ENCODE data around the gene STMND1. TPM values are rescaled to one million over a fixed set of nuclear protein-coding genes. Genes with fewer than 3 reads are reported as not detected.

STMND1 gene
- total RNA-seq, 2 experiments from 2014 or later = not detected

DNA sequence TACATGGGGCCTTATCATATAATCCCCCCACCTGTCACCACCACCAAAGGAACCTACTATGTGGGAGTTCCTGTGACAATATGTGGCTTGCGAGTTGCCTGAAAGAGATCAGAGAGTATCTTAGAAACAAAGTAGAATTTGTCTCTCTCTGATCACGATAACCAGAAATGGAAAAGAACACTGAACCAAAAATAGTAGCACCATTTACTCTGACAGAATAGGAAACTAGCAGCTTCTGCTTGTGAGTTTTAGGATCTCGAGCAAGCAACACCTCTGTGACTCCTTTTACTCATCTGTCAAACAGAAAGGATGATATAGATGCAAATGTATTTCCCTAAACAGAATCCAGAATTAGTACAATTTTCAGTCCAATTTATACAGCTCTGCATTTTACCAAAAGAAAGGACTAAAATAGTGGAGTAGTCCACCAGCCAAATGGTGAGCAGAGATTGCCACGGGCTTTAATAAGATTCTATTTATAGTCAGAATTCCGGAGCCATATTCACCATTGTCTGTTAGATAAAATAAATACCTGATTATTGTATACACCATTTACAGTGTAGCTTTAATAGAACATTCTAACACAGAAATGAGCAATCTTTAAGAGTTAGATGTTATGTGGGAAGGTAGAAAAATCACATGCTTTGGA lies 19.9 kb upstream of the STMND1 start:
- DNase-seq = no peak
- POLR2A ChIA-PET = no interaction called here
- Mint-ChIP-seq H3K36me3 (ENCODE audit: low read depth) (no peaks in the 10 kb centered on the region), H3K27ac (no peak overlapping the region), H3K4me1 (no peaks in the 10 kb centered on the region), H3K9me3 (no peaks in the 10 kb centered on the region), H3K27me3 (peaks cover 7% of the 10 kb centered on the region), H3K4me3 (no peak overlapping the region)
- CTCF ChIA-PET = no interaction called here

DNA sequence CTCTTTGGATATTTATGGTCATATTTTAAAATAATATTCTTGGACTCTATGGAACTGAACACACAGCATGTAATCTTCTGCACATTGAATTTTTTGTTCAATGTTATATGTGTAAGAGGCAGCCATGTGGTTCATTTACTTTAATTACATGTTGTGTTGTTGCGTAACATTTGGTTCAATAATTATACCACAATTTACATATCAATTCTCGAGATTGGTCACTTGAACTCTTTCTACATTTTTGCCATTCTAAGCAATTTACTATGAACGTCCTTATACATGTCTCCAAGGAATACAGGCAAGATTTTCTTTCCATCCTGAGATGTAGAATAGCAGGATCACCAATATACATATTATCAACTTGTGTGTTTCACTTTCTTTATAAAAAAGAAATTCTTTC lies 18.5 kb upstream of the STMND1 start:
- DNase-seq = no peak
- no peak overlapping the region for H3K4me3 Mint-ChIP-seq
- H3K4me1 Mint-ChIP-seq = no peaks in the 10 kb centered on the region
- no peaks in the 10 kb centered on the region for H3K36me3 Mint-ChIP-seq (ENCODE audit: low read depth)
- CTCF ChIA-PET = no interaction called here
- no peak overlapping the region for H3K27ac Mint-ChIP-seq
- H3K27me3 Mint-ChIP-seq = peaks cover 7% of the 10 kb centered on the region
- no peaks in the 10 kb centered on the region for H3K9me3 Mint-ChIP-seq
- POLR2A ChIA-PET = no interaction called here

DNA sequence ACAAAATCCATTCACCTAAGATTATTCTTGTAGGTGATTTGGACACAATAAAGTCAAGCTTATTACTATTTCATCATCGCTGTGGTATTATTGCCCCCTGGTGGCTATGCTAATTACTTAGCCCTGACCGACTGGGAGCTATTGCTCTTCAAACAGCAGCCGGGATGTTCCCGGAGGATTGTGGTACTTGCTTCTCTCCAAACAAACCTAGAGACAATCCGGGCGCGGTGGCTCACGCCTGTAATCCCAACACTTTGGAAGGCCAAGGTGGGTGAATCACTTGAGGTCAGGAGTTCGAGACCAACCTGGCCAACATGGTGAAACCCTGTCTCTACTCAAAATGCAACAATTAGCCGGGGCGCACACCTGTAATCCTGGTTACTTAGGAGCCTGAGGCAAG lies 15.4 kb upstream of the STMND1 start:
- Mint-ChIP-seq H3K27me3 (peaks cover 10% of the 10 kb centered on the region), H3K4me1 (no peaks in the 10 kb centered on the region), H3K27ac (no peak overlapping the region), H3K4me3 (no peak overlapping the region), H3K9me3 (no peaks in the 10 kb centered on the region), H3K36me3 (ENCODE audit: low read depth) (no peaks in the 10 kb centered on the region)
- CTCF ChIA-PET = interaction anchor here (0.6 to 2.1 kb wide), 6 partner anchors 9 to 678 kb away, joined by 3 to 9 read pairs (median 4); no protein-coding TSS in a partner anchor
- DNase-seq = no peak
- POLR2A ChIA-PET = no interaction called here

DNA sequence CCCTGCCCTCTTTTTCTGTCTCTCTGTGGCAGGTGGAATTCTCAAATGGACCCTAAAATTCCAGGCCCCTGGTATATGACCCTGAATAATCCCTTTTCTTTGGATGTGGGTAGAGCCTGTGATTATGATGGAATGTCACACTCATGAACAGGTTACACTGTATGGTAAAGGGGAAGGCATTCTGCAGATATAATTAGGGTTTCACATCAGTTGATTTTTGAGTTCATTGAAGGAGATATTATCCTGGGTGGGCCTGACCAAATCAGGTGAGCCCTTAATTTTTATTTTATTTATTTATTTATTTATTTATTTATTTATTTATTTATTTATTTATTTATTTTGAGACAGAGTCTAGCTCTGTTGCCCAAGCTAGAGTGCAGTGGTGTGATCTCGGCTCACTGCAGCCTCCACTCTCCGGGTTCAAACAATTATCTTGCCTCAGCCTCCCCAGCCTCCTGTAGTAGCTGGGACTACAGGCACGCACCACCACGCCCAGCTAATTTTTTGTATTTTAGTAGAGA lies 13.7 kb upstream of the STMND1 start:
- DNase-seq = no peak
- POLR2A ChIA-PET = no interaction called here
- H3K4me3 Mint-ChIP-seq = no peak overlapping the region
- no peaks in the 10 kb centered on the region for H3K4me1 Mint-ChIP-seq
- no peak overlapping the region for H3K27ac Mint-ChIP-seq
- CTCF ChIA-PET = interaction anchor here (1.1 to 2.1 kb wide), 2 partner anchors 11 to 756 kb away, joined by 3 to 9 read pairs; no protein-coding TSS in a partner anchor
- no peaks in the 10 kb centered on the region for H3K9me3 Mint-ChIP-seq
- no peaks in the 10 kb centered on the region for H3K36me3 Mint-ChIP-seq (ENCODE audit: low read depth)
- peaks cover 15% of the 10 kb centered on the region for H3K27me3 Mint-ChIP-seq

DNA sequence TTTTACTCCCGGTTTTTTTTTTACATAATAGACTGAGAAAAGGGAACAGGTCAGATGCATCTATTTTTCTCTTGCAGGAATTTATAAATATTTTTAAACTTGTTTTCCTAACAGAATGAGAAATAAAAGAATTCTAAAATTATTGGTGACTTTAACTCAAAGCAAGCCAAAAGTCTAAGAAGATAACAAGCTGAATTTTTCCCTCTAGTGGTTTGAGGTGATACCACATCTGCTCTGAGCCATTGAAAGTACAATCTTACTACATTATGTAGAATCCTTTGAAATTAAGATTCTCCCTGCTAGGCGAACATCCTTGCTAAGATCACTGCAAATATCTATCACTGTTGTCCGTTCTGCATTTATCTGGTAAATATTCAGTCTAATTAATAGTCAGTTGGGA lies 10.7 kb upstream of the STMND1 start:
- ChIA-PET CTCF (no interaction called here), POLR2A (no interaction called here)
- H3K4me1 Mint-ChIP-seq = no peaks in the 10 kb centered on the region
- H3K9me3 Mint-ChIP-seq = no peaks in the 10 kb centered on the region
- peaks cover 9% of the 10 kb centered on the region for H3K27me3 Mint-ChIP-seq
- H3K36me3 Mint-ChIP-seq (ENCODE audit: low read depth) = no peaks in the 10 kb centered on the region
- no peak overlapping the region for H3K4me3 Mint-ChIP-seq
- DNase-seq = no peak
- no peak overlapping the region for H3K27ac Mint-ChIP-seq

DNA sequence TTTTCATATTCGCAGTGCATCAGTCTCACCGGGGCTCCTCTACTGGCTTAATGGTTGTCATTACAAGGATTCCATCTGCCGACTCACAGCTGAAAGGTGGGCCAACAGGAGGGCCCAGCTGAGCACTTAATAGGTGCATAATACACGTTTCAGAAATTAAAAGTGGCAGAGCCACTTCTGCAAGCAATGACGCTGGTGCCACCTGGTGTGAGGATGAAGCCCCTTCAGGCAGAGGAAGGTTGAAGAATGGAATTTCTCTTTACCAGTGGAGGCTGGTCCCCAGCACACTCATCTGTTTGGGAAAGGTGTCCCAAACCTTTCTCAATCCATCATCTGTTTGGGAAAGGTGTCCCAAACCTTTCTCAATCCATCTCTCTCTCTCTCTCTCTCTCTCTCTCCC lies 8.2 kb upstream of the STMND1 start:
- CTCF ChIA-PET = no interaction called here
- POLR2A ChIA-PET = no interaction called here
- no peaks in the 10 kb centered on the region for H3K36me3 Mint-ChIP-seq (ENCODE audit: low read depth)
- DNase-seq = no peak
- H3K27ac Mint-ChIP-seq = no peak overlapping the region
- H3K4me3 Mint-ChIP-seq = no peak overlapping the region
- no peaks in the 10 kb centered on the region for H3K9me3 Mint-ChIP-seq
- no peaks in the 10 kb centered on the region for H3K4me1 Mint-ChIP-seq
- H3K27me3 Mint-ChIP-seq = peaks cover 13% of the 10 kb centered on the region

DNA sequence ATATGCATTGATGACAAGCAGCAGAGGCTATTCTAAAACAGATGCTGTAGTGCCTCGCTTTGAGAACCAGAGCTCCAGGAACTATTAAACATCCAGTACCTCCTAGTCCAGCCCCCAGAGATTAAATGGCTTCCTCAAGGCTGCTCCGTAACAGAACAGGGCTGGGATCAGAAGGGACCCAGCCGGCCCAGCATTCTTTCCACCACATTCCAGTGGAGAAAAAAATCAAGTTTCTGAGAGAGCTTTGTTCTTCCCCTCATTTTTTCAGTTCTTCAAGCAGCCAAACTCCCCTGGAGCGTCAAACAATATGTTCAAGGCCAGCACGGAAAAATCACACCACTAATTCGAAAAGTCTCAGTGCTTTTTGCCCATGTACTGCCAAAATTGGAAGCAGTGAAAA lies 5.8 kb upstream of the STMND1 start:
- Mint-ChIP-seq H3K36me3 (ENCODE audit: low read depth) (no peaks in the 10 kb centered on the region), H3K4me3 (no peak overlapping the region), H3K27ac (no peak overlapping the region), H3K9me3 (no peaks in the 10 kb centered on the region), H3K4me1 (no peaks in the 10 kb centered on the region), H3K27me3 (peaks cover 24% of the 10 kb centered on the region)
- ChIA-PET CTCF (interaction anchor here (0.9 kb wide), 1 partner anchor 10 kb away, joined by 3 read pairs; no protein-coding TSS in a partner anchor), POLR2A (no interaction called here)
- DNase-seq = no peak

DNA sequence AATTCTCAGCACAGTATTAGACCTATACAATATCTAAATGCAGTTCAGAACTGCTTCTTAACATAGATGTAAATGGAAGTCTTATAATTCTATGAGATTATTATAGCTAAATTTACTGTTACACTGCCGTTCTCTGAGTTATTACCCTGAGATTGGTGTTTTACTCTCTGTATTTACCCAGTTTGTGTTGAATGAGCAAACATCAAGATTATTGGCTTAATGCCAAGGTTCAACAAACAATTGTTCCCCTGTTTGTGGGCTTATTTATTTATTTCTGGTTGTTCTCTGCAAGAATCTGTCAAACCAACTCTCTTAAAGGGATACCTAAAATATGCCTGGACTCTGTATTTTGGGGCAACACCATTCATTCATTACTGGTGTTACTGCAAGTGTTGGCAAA lies 5.2 kb upstream of the STMND1 start:
- Mint-ChIP-seq H3K9me3 (no peaks in the 10 kb centered on the region), H3K27ac (no peak overlapping the region), H3K4me3 (no peak overlapping the region), H3K4me1 (peaks cover 1% of the 10 kb centered on the region), H3K27me3 (peaks cover 29% of the 10 kb centered on the region), H3K36me3 (ENCODE audit: low read depth) (no peaks in the 10 kb centered on the region)
- ChIA-PET CTCF (interaction anchor here (0.9 kb wide), 1 partner anchor 10 kb away, joined by 3 read pairs; no protein-coding TSS in a partner anchor), POLR2A (no interaction called here)
- no peak for DNase-seq

DNA sequence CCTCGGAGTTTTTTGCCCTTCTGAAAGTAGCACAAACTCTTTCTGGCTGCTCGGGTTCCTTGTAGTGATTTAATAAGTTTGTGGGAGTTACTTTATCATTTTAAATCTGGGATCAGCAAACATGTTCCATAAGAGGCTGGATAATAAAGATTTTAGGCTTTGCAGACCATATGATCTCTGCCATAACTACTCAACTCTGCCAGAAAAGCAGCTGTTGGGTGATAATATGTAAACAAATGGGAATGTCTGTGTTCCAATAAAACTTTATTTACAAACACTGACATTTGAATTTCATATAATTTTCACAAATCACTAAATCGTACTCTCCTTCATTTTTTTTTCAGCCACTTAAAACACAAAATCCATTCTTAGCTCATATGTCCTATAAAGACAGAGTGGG lies 3.9 kb upstream of the STMND1 start:
- CTCF ChIA-PET = interaction anchor here (2.5 kb wide), 1 partner anchor 11 kb away, joined by 9 read pairs; no protein-coding TSS in a partner anchor
- POLR2A ChIA-PET = no interaction called here
- H3K36me3 Mint-ChIP-seq (ENCODE audit: low read depth) = no peaks in the 10 kb centered on the region
- no peak overlapping the region for H3K4me3 Mint-ChIP-seq
- no peaks in the 10 kb centered on the region for H3K9me3 Mint-ChIP-seq
- H3K27me3 Mint-ChIP-seq = peaks cover 33% of the 10 kb centered on the region
- no peak overlapping the region for H3K27ac Mint-ChIP-seq
- H3K4me1 Mint-ChIP-seq = peaks cover 1% of the 10 kb centered on the region
- no peak for DNase-seq

DNA sequence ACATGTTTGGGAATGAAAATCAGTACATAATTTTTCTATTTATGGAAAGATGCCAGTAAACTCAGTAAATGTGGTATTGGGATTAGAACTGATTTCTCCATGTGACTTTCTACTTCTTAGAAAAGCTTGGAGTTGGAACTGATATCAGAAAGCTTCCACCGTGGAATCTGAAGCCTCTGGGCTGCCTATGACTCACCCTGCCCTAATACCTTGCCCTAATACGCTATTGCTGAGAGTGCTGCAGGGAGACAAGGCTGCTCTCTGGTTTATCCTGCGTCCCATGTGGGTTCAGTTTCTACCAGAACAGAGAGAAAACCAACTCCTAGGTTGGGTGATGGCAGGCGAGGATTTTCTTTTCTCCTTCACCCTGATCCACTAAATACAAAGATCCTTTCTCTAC lies 3.3 kb upstream of the STMND1 start:
- CTCF ChIA-PET = interaction anchor here (2.5 kb wide), 1 partner anchor 12 kb away, joined by 9 read pairs; no protein-coding TSS in a partner anchor
- no peak for DNase-seq
- no peak overlapping the region for H3K4me3 Mint-ChIP-seq
- peaks cover 1% of the 10 kb centered on the region for H3K4me1 Mint-ChIP-seq
- H3K27me3 Mint-ChIP-seq = peaks cover 33% of the 10 kb centered on the region
- H3K27ac Mint-ChIP-seq = no peak overlapping the region
- H3K9me3 Mint-ChIP-seq = no peaks in the 10 kb centered on the region
- H3K36me3 Mint-ChIP-seq (ENCODE audit: low read depth) = no peaks in the 10 kb centered on the region
- POLR2A ChIA-PET = no interaction called here

DNA sequence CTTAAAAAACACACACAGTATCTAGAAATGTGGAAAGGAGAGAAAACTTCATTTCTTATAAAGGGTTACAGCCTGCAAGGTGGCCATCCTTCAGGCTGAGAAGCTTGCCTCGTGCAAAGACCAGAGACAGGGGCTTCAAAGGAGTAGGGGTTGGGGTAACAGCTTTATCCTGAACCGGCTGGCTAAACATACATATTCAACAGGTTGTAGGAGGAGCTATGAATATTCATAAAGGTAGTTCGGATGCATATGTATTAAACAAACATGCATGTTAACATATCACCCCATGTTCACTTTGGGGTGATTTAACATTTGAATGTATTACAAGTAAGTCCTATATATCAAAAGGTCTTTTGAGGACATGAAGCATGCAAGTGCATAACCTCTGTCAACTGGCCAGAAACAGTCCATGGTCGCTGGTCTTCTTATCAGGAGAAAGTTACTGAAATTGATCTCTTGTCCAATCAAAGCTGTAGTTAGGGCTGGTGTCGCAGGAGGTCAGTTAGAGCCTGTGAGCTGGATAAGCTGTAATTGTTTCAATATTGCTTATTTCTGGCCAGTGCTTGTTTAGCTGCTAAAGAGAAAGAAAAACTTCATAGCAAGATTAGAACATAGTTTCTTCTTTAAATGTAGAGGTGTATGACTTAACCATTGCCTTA lies 2.3 kb upstream of the STMND1 start:
- Mint-ChIP-seq H3K9me3 (no peaks in the 10 kb centered on the region), H3K4me3 (no peak overlapping the region), H3K4me1 (peaks cover 1% of the 10 kb centered on the region), H3K27ac (no peak overlapping the region), H3K36me3 (ENCODE audit: low read depth) (no peaks in the 10 kb centered on the region), H3K27me3 (peaks cover 36% of the 10 kb centered on the region)
- ChIA-PET CTCF (interaction anchor here (2.5 kb wide), 1 partner anchor 13 kb away, joined by 9 read pairs; no protein-coding TSS in a partner anchor), POLR2A (no interaction called here)
- no peak for DNase-seq

DNA sequence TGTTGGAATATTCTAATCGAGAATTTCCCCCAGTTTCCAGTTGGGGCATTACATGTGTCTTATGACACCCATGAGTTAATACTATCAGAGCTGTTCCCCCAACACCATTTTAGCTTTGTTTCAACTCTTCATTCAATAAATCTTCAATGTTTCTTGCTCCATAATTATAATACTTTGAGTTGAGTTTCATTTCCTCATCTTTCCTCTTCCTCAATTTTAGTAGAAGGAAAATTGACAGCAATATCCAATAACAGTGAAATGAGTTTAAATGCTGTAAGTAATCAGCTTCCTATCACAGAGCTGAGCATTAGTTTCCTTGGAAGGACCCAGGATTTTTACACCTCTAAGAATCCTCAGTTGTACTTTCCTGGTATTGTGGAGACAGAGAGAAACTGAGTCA lies 1.0 kb upstream of the STMND1 start:
- Mint-ChIP-seq H3K27me3 (peaks cover 36% of the 10 kb centered on the region), H3K36me3 (ENCODE audit: low read depth) (no peaks in the 10 kb centered on the region), H3K27ac (no peak overlapping the region), H3K4me3 (no peak overlapping the region), H3K4me1 (peaks cover 1% of the 10 kb centered on the region), H3K9me3 (no peaks in the 10 kb centered on the region)
- CTCF ChIA-PET = no interaction called here
- DNase-seq = no peak
- POLR2A ChIA-PET = no interaction called here

DNA sequence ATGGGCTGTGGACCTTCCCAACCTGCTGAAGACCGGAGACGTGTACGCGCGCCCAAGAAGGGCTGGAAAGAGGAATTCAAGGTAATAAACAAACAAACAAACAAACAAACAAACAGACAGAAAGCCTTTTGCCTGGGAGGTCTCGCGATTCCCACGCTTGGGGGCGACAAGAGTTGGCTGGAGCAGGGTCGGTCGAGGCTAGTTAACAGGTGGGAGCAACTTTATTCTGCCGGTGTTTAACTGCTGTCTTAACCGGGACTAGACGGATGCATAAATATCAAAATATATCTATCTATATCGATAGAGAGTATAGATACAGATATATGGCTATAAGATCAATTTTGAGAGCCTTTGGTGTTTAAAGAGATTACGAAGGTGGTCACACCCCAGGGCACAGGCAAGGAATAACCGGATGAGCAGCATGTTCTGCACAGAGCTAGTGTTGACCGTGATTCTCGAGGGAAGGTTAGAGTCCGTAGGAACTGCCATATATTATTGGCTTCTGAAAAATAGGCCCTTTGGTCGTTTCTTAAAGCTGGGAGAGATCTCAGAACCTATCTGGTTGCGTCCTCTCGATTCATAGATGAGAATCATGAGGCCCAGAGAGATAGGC lies 514 bp downstream of the STMND1 start:
- ChIA-PET CTCF (no interaction called here), POLR2A (no interaction called here)
- Mint-ChIP-seq H3K4me1 (peaks cover 1% of the 10 kb centered on the region), H3K9me3 (no peaks in the 10 kb centered on the region), H3K36me3 (ENCODE audit: low read depth) (no peaks in the 10 kb centered on the region), H3K27me3 (peaks cover 44% of the 10 kb centered on the region), H3K27ac (no peak overlapping the region), H3K4me3 (no peak overlapping the region)
- no peak for DNase-seq
